ENCODE data around the gene NRAP.

Gene NRAP

GRCh38 chr10:113609704-113610108 lies 54.1 kb downstream of the NRAP start:
- no peak for DNase-seq (ENCODE audit: low read depth)

DNA sequence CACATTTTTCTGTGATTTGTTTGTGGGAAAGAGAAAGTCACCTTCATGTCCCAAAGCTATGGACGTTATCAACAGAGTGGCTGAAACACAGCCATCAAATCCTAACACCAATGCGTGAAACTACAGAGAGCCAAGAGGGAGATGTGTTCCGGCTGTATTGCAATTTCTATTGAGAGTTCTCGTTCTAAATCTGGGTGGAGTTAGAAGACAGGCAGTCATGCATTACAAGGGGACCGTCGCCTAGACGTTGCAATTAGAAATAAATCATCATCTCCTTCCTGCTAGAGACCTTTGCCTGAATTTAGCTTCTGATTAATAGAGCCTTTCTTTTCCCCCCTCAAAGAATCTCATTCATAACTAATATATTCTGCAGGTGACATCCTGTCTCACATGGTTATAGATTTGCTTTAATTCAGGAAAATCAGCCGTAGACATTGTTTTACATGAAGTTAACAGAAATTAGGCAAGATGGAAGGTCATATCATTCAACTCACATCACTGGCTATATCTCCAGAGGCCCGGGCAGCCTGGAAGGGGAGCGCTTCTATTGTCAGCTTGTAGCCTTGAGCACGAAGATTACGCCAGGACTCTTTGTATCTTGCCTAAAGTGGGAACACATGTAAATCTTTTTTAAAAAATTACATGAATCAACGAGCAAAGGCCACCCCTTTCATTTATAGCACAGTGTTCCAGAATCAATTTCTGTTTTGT lies 58.4 kb downstream of the NRAP start:
- DNase-seq (ENCODE audit: low read depth) = no peak

- no peak for DNase-seq (ENCODE audit: low read depth)
Observed at GRCh38 chr10:113604572-113604971, 59.3 kb downstream of the NRAP start.

DNA sequence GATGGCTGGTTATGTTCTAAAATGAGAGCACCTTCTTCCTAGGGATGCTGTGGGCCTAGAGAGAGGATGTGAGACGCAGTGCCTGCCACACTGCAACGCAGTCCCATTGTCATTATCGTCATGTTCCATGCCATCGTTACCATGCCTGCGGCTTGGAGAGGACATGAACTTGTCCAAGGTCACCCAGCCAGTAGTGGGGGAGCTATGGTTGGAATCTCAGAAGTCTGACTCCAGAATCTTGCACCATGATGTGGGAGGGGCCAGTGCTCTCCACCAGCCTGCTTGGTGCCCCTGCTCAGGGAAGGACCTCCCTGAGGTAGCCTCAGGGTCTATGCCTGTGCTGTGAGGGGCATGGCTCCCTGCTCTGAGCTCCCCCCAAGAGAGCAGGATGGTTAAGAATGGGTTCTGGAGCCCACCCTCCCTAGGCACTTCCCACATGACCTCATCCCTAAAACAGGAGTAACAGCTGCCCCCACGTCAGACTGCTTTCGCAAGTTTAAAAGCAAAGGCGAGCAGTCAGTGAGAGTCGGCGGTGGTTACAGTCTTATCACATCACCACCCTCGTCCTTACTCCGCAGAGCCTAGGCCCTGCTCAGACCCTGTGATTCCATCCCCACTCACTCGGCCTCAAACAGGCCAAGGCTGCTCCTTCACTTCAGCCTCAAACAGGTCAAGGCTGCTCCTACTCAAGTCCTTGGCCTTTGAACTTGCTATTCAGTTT lies 60.6 kb downstream of the NRAP start:
- no peak for DNase-seq (ENCODE audit: low read depth)

- no peak for DNase-seq (ENCODE audit: low read depth)
Observed at GRCh38 chr10:113600569-113600968, 63.3 kb downstream of the NRAP start.

DNA sequence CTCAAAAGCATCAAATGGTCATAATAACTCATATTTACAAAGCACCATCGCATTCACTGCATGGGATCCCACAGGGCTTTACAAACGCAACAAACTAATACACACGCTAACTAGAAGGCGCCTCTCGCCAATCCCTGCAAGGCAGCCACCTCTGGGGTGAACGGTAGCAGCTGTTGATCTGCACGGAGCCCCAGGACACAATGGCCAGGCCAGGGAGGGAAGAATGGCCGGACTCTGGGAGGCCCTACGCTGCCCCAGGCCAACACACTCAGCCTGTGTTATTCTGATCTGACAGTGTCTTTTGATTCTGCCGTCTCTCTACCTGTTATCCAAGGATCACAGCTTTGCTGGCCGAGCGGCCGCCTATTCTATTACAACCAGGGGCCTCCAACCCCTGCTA lies 69.2 kb downstream of the NRAP start:
- DNase-seq (ENCODE audit: low read depth) = no peak

GRCh38 chr10:113592380-113592779 lies 71.5 kb downstream of the NRAP start:
- no peak for DNase-seq (ENCODE audit: low read depth)

GRCh38 chr10:113590581-113590980 lies 73.3 kb downstream of the NRAP start:
- no peak for DNase-seq (ENCODE audit: low read depth)

GRCh38 chr10:113589201-113589770 lies 74.6 kb downstream of the NRAP start:
- no peak for DNase-seq (ENCODE audit: low read depth)

GRCh38 chr10:113585949-113586348 lies 77.9 kb downstream of the NRAP start:
- DNase-seq (ENCODE audit: low read depth) = no peak

- DNase-seq (ENCODE audit: low read depth) = no peak
Observed at GRCh38 chr10:113583571-113583970, 80.3 kb downstream of the NRAP start.

DNA sequence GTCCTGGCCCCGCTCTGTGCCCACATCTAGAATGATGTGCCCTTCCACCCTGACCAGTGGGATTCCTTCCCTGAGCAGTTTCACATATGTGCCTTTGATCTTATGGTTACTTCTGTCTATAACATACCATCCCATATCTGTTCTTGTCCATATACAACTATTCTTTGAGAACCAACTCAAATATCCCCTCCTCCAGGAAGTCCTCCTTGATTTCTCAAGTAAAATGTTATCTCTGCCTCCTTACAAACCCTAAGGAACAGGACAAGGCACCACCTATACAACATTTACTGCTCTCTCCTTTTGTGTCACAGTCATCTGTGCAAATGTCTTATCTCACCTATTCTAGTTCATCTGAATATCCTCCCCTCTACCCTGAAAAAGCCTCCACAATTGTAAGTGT lies 82.7 kb downstream of the NRAP start:
- no peak for DNase-seq (ENCODE audit: low read depth)

- no peak for DNase-seq (ENCODE audit: low read depth)
Observed at GRCh38 chr10:113578773-113579172, 85.1 kb downstream of the NRAP start.

DNA sequence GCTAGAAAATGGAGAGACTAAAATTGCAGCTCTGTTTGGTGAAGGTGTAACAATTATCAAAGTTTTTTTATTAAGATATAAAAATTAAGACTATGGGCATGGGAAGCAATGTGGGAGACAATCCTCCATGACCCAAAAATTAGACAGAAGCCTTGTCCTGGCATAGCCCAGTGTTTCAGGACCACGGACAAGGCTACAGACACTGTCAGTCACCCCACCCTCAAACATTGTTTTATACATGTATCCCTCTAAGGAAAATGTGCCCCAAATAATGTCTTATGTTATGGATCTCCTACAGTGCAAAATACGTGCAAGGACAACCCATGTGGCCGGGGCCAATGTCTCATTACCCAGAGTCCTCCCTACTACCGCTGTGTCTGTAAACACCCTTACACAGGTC lies 87.0 kb downstream of the NRAP start:
- DNase-seq (ENCODE audit: low read depth) = no peak

DNA sequence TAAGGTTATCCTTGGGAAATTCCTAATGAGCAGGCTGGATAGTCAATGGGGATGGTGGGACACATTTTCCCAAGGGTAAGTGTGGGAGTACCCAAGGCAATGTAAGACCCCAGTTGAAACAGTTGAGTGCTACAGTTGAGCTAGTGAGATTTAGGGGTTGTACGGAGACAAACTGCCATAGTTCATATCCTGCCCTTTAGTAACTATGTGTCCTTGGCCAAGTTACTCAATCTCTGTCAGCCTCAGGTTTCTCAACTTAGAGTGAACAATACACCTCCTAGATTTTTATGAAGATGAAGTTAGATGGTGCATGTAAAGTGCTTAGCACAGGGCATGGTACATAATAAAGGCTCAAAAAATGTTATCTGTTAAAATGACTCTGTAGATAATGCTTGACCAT lies 90.5 kb downstream of the NRAP start:
- DNase-seq (ENCODE audit: low read depth) = no peak

- no peak for DNase-seq (ENCODE audit: low read depth)
Observed at GRCh38 chr10:113572520-113573290, 91.1 kb downstream of the NRAP start.

- no peak for DNase-seq (ENCODE audit: low read depth)
Observed at GRCh38 chr10:113569576-113569975, 94.3 kb downstream of the NRAP start.

- no peak for DNase-seq (ENCODE audit: low read depth)
Observed at GRCh38 chr10:113566888-113567287, 97.0 kb downstream of the NRAP start.

GRCh38 chr10:113565364-113565763 lies 98.5 kb downstream of the NRAP start:
- no peak for DNase-seq (ENCODE audit: low read depth)

- DNase-seq (ENCODE audit: low read depth) = peak; percentile 32
Observed at GRCh38 chr10:113563306-113564088, 100.3 kb downstream of the NRAP start.

GRCh38 chr10:113562704-113563103 lies 101.1 kb downstream of the NRAP start:
- no peak for DNase-seq (ENCODE audit: low read depth)

DNA sequence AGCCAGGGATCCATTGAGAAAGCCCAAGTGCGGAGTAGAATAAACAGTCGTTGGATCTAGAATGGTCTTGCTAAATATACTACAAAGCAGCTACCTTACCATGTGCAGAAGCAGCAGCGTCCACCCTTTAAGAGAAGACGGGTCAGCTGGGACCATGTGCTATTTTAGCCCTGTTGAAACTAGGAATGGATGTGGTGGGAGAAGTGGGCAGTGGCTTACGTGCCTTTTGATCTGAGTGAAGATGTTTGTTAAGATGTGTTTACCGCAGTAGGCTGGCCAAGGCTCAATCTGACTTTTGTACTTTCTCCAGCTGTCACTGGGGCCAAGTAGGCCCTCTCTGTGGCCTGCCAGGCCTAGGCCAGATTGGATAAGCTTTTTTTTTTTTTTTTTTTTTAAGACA lies 101.8 kb downstream of the NRAP start:
- no peak for DNase-seq (ENCODE audit: low read depth)
